HG02938 (cell line): ENCODE measurements around the gene STXBP4.

Experiments used
- ATAC-seq: cut with Tn5 transposase; IDR thresholded peaks from one replicate; pipeline ENCODE4 v1.9.1; 2021; ENCODE audit warnings: mild to moderate bottlenecking, moderate library complexity; ENCODE audit not compliant: unreplicated experiment

Gene STXBP4

DNA sequence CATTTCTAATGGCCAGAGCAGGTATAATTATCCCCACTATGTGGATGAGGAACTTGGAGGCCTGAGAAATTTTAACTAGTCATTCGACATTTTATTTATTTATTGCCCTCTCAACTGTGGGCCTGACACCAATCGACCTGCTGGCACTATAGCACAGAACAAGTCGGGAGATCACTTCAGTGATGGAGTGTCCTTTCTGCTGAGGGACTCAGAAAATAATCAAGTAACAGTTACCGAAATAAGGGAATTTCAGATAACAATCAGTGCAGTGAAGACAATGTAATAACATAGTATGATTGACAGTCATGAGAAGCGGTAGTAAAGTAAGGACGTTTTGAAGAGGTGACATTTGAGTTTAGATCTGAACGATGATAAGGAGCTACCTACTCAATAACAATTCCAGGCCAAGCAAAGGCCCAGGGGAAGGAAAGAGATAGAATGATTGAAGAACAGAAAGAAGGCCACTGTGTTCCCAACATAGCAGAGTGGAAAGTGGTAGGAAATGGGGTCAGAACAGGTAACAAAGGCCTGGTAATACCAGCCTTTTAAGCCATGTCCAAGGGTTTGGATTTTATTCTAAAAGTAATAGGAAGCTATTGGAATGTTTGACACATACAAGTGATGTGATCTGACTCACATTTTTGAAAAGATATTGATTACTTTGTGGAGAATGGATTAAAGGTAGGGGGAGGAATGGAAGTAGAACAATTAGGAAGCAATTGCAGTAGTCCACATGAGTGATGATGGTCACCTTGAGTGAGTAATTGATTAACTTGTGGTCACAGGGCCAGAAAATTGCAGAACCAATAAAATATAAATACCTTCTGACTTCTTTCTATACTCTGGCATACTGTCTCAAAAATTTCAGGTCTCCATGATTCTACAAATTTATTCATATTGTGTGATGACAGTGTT lies 1.4 kb downstream of the STXBP4 start:
- ATAC-seq, result no peak

DNA sequence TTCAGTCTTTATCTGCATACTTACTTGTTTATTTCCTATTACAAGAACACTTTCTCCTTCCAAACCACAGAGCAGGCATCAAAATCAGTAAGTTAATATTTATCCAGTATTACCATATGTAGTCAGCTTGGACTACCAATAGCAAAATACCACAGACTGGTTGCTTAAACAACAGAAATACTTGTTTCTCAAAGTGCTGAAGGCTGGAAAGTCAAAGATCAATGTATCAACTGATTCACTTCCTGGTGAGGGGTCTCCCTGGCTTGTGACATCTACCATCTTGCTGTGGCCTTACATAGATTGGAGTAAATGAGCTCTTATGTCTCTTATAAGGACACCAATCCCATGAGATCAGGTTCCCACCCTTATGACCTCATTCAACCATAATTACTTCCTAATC lies 2.6 kb downstream of the STXBP4 start:
- no peak for ATAC-seq

DNA sequence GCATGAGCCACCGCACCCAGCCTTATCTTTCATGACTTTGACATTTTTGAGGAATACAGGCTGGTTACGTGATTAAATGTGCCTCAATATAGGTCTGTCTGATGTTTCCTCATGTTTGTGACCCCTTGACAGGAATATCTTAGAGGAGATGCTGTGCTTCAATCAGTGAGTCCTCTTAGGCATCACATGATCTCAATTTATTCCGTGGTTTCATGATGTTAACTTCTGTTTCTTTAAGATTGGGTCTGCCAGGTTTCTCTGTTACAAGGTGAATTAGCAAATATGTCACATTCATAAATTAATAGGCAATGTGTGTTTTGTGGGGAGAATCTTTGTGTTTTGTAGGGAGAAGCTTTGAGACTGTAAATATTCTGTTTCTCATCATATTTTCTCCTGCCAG lies 3.3 kb downstream of the STXBP4 start:
- no peak for ATAC-seq

DNA sequence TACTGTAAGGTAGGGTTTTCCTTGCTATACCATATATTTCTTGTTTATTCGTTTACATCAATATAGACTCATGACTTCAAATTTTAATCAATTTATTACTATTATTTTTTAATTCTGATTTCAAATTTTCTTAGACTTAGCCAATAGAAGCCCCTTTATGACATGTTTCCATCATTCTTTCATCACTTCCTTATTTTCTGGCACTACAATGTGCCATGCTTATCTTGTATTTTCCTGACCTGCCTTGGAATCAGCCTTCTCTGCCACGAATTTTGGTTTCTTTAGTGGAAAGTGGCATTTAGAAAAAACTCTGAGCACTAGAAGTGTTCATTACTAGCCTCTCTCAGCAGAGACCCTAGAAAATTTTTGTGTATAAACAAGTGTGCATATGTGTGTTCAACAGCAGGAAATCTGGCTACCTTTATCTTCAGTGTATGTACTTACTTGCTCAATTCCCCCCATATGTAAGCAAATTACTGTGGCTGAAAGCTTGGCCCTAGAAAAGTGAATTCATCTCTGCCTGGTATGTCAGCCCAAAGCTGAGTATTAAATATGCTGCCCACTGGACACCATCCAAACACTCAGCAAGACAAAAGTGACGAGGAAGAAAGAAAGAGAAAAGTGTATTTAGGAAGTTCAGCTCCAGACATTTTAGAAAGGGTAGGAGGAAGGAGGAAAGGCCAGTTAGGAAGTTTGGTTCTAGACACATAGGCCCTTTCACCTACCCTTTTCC lies 4.0 kb downstream of the STXBP4 start:
- no peak for ATAC-seq

DNA sequence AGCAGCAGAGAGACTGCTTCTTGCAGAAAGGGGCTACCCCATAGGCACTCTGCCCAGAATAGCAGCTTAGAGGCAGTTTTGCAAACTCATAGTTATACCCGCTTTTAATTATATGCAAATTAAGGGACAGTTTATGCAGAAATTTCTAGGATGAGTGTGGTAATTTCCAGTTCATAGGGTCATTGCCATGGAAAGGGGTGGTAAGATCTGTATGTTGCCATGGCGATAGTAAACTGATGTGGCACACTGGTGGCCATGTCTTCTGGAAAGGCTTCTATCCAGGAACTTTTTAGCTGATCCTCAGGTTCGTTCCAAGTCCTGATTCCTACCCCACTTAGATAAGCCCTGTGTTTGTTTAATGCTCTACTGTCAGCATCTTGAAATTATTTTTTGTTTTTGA lies 6.2 kb downstream of the STXBP4 start:
- ATAC-seq, result no peak

DNA sequence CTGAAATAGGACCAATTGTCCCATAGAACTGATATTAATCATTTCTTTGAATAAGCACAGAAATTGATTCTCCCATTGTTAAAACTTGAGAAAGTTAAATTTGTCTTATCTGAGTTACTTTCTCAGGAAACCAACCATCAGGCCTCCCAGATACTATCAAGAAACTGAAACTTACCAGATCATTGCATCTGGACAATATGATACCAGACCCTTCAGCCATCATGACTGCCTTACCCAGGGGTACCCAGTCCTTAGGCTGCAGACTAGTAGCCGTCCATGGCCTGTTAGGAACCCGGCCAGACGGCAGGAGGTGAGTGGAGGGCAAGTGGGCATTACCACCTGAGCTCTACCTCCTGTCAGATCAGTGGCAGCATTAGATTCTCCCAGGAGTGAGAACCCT lies 7.8 kb downstream of the STXBP4 start:
- ATAC-seq, result no peak

DNA sequence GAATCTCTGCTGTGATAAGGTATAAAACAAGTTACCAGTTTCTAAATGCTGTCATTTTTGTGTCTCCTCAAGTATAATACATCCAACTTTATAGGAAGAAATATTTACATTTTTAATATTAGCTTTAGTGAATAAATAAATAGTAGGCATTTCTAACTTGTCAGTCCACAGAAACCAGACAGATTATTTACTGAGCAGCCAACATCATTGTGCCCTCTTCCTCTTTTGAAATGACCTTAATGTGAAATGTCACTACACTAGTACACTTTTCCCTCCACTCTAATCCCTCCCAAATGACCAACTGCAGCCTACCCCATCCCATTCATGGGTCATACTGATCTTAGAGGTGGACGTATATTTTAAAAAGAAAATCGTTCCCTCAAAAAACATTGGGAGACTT lies 9.2 kb downstream of the STXBP4 start:
- ATAC-seq, result no peak

DNA sequence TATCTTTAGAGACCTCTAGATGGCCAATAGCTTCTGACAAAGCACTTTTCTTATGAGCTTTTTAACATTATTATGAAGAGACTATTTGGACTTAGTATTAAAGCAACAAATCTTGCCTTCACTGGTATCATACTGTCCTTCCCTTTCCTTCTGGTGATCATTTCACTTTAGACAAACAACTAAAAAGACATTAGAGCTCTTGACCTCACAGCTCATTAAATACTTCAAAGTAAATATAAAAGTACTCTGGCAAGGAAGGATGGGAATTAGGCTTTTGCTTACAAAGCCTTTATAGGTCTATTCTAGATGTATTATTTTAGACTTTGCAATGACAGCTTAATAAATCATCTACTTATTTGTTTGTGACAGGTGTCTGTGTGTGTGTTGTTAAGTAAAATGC lies 11.1 kb downstream of the STXBP4 start:
- ATAC-seq, result no peak

DNA sequence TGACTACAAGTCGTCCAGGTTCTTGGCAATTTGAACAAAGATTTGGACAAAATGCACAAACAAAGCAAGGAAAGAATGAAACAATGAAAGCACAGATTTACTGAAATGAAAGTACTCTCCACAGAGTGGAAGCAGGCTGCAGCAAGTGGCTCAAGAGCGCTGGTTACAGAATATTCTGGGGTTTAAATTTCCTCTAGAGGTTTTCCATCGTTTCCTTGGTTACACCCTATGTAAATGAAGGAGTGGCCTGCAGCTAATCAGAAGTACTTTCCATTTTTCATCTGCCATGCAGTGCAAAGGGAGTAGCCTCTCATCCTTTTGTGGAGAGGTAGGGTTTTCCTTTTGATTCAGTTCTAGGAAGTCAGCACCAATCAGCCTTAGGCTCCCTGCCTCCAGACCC lies 11.8 kb downstream of the STXBP4 start:
- ATAC-seq, result no peak

DNA sequence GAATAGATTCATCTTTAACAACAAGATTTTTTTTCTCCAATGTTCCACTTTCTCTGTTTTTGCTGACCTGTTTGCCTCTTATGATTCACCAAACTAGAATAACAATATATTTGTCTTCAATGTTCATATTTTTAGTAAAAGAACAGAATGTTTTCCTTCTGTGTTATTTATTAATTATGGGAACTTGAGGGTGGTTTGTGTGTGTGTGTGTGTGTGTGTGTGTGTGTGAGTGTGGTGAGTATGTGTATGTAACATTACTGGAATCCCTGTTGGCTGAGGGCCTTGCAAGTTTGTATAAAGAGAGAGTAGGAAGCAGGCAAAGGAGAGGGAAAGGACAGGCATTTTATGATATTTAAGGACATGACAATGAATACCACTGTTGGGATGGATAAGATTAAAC lies 13.8 kb downstream of the STXBP4 start:
- no peak for ATAC-seq

DNA sequence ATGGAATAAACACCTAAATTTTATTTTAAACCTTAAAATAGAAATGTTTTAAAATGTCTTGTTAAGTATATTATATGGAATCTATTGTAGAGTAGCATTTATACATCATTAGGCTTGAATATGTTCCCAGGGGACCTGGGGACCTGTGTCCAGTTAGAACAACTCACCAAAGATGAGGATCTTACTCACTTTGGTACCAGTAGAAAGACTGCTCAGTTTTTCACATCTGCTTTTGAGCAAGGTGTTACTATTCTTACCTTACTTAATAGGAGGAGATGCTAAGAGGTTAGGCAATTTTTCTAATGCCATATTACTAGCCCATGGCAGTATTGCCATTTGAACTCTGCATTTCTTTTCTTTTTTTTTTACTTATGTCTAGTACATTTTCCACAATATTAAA lies 14.7 kb downstream of the STXBP4 start:
- peak; percentile 82 for ATAC-seq

DNA sequence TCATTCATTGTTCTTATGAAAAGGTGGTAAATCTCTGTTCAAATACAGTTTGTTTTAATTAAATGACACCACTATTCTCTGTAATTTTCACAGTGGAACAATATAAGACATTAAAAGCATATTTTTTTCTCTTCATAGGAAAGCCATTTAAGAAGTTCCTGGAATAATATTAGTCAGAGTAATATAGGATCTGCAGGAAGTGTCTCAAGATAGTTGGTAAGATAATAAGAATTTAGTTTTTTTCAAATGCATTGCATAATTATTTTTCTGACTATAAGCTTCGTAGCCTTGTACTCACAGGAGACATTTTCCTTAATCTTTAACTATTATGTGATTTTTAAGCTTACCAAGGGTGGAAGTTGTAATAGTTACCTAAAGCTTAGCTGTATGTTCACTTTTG lies 16.9 kb downstream of the STXBP4 start:
- no peak for ATAC-seq

DNA sequence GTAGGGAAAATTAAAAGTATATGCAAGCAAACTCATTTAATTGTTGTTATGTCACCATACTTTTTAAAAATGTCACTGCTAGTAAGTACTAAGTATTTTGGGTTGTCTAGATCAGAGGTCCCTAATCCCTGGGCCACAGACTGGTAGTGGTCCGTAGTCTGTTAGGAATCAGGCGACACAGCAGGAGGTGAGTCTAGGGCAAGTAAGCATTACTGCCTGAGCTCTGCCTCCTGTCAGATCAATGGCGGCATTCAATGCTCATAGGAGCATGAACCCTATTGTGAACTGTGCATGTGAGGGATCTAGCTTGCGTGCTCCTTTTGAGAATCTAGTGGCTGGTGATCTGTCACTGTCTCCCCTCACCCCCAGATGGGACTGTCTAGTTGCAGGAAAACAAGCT lies 21.6 kb downstream of the STXBP4 start:
- no peak for ATAC-seq

DNA sequence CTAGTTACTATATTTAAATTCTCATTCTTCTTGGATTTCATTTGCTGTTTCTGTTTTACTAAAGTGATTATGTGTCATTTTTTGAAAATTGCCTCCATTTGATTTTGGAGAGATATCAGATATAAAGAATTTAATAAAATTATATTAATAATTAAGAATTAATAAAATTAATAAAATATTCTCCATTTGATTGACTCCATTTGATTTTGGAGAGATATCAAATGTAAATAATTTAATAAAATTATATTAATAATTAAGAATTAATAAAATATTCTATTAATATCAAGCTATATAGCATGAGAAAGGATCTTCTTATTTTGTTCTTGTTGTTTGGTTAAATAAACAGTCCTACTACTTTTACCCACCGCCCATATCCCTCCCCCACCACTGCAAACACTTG lies 23.0 kb downstream of the STXBP4 start:
- ATAC-seq, result no peak

DNA sequence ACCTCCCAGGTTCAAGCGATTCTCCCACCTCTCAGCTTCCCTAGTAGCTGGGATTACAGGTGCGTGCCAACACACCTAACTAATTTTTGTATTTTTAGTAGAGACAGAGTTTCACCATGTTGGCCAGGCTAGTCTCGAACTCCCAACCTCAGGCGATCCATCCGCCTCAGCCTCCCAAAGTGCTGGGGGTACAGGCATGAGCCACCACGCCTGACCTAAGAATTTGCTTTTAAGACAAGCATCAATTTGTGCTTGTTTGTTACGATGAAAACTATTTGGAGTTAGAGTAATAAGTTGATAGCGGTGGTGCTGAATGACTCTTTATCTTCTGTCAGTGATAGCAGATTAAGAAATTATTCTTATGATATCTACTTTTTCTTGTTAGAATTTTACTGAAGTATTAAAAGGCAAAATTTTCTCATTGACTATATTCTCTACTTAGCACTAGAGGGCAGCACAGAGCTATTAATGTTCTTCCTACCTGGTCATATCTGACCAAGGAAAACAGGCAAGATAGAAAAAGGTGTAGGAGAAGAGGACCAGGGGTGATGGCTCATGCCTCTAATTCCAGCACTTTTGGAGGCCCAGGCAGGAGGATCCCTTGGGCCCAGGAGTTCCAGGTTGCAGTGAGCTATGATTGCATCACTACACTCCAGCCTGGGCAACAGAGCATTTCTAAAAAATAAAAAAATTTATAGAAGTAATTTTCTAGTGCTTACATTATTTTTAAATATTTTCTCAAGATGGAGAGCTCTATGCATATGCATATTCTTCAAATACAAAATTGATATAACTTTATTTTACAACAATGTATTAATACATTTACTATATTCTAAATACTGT lies 24.5 kb downstream of the STXBP4 start:
- peak; percentile 86 for ATAC-seq

DNA sequence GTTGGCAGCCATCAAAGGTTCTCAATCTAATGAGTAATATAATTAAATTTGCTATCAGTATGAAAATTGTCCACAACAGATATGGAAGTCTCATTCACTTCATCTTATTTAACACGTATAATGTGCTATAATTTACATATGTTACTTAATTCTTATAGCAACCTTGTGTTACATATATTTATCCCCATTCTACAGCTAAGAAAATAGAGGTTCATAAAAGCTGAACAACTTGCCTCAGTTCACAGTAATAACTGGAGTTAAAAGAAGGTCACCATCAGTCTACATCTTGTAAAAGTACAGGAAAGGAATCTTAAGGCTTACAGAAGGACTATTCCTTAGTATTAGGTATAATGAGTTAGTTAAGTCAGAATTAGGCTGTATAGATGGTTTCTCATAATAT lies 27.9 kb downstream of the STXBP4 start:
- no peak for ATAC-seq

DNA sequence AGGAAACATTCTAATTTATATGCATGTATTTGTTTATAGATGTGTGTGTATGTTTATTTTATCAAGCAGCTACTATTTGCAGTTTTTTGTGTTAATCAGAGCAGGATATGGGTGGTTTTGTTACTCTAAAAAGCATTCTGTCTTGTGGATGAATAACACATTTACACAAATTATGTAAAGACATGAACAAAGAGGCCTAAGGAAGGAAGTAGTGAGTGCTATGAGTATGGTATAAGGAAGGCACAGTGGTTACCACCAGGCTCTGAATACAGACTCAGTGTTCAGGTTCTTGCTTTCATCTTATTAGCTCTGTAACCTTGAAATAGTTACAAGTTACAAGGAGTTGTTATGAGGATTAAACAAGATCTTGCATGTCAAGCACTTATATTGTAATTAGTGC lies 33.9 kb downstream of the STXBP4 start:
- ATAC-seq, result no peak

DNA sequence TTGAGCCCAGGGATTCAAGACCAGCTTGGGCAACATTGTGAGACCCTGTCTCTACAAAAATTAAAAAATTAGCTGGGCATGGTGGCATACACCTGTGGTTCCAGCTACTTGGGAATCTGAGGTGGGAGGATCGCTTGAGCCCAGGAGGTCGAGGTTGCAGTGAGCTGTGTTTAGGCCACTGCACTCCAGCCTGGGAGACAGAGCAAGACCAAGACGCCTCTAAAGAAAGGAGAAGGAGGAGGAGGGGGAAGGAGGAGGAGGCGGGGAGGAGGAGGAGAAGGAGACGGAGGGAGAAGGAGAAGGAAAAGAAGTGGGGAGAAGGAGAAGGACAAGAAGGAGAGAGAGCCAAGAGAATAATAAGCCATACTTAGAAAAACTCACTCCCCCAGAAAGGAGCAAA lies 35.9 kb downstream of the STXBP4 start:
- ATAC-seq, result no peak

DNA sequence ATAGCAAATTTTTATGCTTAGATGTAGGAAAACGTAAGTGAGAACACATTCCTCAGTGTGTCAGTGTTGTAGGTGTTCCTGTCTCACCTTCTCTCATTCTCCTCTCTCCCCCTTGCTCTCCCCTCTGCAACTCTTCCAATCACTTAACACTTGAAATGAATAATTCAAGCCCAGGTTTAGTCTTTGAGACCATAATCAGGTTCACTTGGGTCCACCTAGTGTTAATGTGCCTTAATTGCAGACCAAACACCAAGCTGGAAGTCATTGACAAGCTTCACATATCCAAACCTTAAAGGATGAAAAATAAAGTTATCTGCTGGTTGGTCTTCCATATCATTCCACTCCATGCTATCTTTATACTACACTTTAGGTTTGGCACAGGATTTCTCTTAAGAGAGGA lies 37.0 kb downstream of the STXBP4 start:
- ATAC-seq, result no peak

DNA sequence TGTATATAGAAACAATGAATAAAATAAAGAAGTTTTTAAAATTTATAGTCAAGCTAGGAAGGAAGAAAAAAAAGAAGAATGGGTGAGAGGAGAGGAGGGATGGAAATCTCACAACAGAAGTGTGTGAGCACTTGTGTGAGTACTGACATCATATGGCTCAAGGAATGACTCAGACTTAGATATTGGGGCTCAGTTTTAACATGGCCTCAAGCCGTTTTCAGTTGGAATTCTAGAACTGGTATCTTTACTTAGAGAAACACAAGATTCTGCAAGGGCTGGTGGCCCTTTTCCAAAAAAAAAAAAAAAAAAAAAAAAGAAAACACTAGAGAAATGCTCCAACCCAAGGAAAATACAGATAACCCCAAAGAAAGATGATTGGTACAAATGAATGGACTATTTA lies 55.1 kb downstream of the STXBP4 start:
- ATAC-seq, result no peak

DNA sequence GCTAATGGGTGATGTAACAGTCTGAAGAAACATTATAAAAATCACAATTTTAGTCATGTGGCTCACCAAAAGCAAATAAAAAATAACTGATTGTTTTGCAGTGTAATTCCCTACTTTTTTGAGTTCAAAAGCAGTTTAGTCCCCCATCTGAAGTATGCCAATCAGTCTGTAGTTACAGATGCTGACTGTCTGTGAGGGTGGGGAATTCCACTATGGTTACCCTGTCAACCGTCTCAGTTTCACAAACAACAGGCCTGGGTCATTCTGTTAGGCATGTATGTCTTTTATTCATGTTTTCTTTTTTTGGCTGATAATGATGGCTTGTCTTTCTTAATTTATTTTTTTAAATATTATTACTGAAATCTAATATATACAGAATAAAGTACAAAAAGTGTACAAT lies 69.3 kb downstream of the STXBP4 start:
- ATAC-seq, result peak; percentile 99
